Inflammatory macrophage treated with lipopolysaccharide for 4 hours (primary cell): ENCODE data around the gene FBLN2.

Experiments
- DNase-seq: peaks from one replicate; pipeline ENCODE4 v3.0.0-alpha.2; 2020

Gene FBLN2

DNA sequence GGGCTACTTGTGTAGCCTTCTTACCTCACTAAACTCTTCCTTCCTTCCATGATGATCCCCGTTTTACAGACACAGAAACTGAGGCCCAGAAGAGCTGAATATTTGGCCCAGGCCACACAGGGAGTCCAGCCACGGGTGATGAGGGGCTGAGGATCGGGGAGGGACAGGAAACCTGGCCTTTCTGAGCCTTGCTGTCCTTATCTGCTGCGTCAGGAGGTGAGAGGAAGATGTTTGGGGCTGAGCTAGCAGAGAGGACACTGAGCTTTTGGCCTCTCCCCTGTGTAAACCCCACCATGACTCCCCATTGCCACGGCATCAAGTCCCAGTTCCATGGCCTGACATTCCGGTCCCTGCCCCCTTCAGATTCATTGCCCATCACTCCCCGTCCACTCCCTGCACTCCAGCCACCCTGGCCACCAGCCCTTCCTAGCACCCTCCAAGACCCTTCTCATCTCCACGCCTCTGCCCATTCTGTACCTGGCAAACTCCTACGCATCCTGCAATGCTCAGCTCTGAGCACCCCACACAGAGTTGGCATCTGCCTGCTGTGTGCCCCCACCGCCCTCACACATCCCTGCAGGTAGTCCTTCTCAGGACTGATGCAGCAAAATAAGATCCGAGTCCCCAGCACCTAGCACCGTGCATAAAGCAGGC, 103.0 kb downstream of the FBLN2 start:
- no peak for DNase-seq

DNA sequence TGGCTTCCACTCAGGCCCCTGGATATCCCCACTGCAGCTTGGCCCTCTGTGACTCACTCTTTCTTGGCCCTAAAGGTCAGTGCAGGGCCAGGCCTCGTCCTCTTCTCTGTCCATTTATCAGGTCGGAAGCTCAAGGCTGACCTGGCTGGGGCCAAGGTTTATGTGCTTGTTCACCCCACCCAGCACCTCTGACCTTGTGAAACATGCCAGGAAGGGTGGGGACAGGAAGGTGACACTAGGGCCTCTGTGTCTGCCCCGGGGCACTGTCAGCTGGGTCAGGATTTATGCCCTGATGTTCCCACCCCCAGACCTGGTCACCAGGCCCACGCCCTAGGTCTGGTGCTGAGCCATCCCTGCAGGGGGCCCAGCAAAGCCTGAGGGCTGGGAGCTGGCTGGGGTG, 103.8 kb downstream of the FBLN2 start:
- DNase-seq, result no peak

DNA sequence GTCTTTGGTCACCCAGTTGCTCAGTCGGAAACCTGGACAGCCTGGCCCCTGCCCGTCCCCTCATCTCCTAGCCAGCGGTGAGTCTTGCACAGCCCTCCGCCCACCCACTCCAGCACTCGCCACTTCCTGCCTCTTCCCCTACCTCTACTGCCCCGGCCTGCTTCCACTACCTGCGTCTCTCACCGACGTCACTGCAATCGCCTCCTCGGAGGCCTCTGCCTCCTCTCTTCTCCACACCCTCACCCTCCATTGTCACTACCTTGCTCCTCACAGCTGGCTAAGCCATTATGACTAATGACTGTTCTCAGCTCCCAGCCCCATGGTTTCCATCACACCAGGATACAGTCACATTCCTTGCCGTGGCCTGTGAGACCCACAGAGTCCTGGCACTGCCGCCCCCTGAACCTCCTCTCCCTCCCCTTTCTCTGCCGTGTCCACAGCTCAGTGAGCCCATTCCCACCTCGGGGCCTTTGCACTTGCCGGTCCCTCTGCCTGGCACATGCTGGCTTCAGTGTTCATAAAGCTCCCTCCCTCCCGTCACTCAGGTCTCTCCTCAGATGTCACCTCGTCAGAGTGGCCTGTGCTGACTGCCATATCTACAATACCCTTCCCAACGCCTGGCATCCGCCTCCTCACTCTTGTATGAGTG, 104.8 kb downstream of the FBLN2 start:
- DNase-seq, result no peak

DNA sequence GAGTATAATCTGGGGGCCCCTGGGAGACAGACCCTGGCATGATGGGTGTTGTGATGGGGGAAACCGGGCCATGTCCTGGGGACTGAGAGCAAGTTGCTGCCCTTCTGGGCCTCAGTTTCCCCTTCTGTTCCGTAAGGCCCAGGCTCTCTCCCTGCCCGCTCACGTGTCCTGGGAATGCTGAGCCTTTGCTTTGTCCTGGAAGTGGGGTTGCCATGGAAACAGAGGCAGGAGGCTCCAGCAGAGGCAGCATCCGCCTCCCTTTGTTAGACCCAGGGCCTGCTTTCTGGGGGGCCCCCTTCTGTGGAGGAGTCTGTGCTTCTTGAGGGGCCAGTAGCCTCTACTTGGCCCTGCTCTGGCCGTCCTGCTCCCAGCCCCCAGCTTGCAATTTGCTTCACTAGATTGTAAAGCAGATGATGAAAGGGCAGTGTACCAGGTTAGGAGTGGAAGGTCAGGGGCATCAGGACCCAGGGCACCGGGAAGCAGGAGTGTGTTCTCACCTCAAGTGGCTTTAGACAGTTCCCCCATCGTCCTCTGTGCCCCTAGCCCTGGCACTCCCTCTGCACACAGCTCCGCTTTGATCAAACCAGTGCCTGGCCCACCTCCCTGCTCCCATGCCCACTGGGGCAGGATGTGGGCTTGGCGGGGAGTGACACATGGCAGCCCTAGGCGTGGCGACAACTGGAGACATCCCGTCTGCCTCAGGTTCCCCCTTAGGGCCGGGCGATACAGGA, 105.6 kb downstream of the FBLN2 start:
- DNase-seq, result no peak

DNA sequence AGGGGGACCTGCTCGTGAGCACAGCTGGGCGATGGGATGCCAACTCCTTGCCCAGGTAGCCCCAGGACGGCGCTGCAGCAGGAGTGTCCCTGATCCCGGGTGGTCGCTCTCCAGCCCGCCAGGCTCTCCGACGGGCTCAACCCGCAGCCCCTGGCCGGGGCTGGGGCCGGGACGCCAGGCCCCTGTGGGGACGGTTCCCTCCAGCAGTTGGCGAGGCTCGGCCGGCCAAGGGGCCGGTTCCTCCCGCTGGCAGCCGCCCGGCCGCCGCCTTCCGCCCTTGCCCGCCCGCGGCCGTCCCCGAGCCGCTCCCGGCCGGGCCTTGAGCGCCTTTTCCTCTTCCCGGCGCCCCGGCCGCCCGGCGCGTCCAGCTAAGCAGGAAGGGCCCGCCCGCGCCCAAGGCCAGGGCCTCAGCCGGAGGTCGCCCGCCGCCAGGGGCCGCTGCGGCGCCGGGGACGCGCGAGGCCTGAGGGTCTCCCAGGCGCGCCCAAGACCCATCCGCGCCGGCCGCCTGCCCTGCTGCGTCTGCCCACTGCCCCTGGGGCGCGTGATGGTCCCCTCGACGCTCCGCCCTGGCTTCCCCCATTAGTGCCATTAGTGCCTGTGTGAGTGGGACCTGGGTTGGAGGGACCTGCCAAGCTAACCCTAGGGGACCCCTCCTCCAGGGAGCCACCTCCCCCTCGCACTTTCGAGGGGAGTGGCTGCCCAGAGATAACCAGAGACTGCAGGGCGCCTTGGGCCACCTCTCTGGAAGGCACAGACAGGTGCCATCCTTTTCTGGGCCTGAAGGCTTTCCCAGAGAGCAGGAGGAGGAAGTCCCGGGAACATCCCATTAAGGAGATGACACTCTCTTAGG, 106.4 kb downstream of the FBLN2 start:
- DNase-seq, result peak; percentile 32

DNA sequence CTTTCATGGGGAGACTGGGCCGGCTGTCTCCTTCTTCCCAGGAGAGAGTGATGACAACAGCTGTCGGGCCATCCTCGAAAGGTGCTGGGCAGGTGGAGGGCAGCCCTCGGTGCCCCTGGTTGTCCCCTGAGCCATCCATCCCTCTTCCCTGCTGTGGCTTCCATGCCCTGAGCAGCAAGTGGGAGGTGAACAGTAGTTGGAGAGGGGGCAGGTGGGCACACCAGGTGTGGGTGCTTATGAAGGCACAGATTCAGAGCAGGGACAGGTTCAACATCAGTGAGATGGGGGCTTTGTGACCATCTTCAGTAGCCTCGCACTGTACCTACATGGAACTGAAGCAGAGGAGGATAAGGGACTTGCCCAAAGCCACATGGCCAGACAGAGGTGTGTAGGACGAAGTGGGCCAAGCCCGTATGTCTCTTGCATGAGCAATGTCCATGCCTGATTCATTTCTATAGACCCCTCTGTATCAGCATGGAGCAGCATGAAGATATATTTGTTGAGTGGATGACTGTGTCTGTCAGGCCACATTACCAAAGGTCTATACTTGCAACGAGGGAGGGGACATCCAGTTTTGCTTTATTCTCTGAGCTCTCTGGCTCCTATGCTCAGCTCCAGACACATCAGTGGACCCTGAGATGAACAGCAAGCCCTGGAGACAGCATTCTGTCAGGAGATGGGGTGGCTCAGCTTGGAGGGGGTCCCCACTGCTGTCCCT, 107.8 kb downstream of the FBLN2 start:
- no peak for DNase-seq

DNA sequence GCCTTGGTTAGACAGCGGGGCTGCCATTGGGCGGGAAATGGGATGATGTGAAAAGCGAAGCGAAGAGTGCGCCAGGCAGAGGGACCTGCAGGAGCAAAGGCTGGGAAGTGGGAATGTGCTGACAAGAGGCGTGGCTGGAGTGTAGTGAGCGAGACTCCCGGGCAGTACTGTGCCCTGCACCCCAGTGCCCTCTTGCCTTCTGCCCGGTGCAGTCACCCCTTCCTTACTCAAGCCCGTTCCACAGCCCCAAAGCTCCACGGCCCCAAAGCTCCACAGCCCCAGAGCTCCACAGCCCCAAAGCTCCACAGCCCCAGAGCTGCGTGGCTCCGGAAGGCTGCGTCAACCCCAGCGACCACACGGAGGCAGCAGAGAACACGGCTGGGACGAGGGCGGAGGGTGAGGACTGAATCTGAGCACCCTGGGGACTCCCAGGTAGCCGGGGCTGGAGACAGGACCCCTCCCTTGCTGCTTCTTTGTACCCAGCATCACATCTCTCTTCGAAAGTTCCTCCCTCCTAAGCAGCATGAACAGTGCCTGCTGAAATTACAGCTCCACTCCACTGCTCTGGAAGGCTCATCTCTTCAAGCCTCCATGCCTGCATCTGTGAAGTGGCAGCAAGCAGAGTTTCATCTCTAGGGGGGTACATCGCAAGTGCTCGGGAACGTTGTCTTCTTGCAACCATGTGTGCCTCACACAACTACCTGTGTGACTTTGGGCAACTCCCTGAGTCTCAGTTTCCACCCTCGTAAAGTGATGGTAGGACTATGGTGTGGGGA, 108.9 kb downstream of the FBLN2 start:
- DNase-seq, result peak; percentile 30

DNA sequence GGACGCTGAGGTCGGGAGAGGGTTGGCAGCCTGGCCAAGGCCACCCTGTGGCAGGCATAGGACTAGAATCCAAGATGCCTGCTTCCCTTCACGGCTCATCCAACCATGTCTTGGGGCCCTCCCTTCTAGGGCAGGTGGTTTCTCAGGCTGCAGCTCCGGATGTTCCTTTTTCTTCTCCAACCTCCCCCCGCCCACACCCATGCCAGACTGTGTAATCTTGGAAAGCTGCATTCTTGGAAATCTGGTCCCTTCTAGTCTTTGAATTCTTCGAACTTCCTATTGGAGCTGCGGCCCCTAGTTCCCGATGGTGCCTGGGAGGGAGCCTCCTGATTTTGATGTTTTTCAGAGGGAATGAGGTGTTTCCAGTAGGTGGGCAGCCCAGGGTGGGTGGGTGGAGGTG, 109.8 kb downstream of the FBLN2 start:
- DNase-seq, result no peak

DNA sequence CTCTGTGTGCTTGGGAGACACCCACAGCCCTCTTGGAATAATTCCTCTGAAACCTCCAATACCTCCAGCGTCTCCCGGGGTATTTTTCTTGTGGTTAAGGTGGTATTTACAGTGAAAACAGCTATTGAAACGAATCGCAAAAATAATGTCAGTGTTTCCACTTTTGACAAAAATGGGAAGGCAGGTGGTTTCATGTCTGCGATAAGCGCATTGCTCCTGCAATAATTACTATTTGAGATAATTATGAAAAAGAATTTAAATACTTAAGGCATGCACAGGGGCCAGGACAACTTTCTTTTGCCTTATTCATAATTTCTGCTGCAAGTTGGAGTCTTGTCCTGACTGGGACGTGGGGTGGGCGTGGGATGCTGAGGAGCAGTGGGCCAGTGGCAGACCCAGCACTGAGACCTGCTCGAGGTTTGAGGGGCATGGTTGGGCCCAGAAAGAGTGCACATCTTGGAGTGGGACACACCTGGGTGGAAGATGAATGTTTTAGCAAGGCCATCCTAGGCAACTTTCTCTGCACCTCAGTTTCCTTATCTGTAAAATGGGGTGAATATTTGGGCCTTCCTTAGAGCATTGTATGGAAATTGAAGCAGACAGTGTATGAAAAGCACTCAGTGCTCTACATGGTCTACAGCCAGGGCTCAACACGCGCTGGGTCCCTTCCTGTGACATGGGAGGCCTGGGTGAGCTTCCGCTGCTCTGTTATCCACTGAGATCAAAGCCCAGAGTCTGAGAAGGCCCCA, 110.5 kb downstream of the FBLN2 start:
- DNase-seq, result no peak

DNA sequence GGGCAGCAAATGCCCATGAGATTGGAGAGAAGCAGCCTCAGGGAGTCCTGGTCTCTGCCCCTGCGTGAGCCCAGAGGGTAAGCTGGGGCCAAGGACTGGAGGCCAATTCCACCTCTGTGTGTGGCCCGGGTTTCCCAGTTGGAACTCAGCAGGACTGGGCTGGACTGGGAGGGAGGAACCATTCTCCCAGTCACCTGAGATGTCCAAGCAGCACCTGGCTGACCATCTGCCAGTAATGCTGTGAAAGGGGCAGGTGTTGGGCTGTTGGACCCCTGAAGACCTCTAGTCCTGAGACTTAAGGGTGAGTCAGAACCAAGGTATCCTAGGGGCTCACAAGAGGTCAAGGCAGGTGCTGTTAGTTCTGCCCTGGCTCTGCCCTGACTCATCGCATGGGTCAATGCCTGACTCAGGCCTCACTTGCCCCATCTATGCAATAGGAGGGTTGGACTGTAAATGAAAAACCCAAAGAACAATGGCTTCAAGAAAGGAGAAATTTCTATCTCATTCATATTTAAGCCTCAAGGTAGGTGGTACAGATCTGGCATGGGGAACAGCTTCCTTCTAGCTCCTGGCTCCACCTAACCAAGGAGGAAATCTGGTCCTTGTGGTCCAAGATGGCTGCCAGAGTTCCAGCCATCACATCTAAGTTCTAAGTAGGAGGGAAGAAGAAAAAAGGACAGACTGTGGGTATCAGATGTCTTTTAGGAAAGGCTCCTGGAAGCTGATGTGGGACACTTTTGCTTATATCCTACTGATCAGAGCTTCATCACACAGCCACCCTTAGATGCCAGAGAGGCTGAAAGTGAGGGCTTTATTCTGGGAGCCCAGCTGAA, 111.3 kb downstream of the FBLN2 start:
- DNase-seq, result no peak

DNA sequence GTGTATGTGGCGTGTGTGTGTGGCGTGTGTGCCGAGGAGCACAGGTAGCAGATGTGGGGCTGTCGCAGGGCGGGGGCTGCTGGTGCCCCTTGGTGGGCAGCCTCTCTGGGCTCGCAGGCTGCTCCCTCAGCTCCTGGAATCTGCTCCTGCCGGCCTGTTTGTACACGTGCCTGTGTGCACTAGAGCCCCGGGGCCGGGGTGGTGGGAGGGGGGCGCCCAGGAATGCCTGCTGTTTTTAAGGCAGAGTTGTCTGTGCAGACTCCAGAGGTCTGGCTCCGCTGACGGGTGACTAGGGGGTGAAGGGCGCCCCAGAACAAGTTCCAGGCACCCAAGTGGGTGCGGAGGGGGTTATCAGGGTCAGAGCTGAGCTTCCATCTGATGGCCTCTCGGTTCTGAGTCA, 112.2 kb downstream of the FBLN2 start:
- no peak for DNase-seq

DNA sequence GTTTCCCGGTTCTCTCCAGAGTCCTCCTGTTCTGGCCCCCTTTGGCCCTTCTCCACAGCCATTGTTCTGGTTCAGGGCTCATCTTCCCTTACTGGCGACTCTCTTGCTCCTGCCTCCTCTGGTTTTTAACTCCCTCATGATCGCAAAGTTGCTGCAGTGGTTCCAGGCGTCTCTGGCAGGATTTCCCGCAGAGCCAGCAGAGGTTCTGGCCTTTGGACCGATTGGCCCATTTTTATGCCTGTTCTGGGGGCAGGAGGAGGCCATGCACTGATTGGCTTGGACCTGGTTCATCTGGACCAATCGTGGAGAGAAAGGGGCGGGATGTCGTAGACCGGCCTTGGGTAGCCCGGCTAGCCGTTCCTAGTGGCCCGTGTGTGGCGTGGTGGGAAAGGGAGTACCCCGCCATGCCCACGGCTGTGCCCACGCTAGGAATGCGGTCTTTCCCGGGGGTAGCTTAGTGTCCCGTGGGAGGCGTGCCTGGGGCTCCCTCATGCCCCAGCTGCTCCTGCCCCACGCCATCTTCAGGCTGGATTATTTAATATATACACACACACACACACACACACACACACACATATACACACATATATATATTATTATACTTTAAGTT, 113.4 kb downstream of the FBLN2 start:
- no peak for DNase-seq

DNA sequence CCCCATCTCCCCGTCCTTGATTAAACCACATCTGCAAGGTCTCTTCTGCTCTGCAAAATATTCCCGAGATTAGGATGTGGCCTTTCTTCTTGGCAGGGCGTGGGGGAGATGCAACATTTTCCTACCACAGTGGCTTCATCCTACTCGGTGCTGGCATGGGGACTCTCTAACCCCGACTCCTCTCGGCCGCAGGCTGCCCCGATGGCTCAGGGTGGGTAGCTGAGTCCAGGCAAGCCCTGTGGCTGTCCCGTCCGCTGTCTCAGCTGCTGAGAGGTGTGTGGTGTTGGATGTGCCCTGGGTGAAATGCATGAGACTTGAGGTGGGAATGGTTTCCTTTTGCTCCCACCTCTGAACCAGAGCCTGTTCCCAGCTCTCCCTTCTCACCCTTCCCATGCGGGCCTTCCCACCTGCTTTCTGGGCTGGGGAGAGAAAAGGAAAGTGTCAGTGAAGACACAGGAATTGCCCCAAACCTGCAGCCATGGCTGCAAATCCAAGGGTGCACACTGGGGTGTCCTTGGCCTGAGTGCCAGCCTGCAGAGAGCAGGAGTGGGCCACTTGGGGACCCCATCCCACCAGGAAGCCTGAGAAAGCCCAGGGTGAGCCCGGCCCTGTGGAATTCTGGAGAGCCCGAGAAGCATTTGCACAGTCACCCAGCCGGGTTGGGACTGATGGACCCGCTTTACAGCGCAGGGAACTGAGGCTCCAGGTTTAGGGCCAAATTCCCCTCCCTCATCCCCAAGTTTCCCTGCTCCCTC, 115.0 kb downstream of the FBLN2 start:
- no peak for DNase-seq

DNA sequence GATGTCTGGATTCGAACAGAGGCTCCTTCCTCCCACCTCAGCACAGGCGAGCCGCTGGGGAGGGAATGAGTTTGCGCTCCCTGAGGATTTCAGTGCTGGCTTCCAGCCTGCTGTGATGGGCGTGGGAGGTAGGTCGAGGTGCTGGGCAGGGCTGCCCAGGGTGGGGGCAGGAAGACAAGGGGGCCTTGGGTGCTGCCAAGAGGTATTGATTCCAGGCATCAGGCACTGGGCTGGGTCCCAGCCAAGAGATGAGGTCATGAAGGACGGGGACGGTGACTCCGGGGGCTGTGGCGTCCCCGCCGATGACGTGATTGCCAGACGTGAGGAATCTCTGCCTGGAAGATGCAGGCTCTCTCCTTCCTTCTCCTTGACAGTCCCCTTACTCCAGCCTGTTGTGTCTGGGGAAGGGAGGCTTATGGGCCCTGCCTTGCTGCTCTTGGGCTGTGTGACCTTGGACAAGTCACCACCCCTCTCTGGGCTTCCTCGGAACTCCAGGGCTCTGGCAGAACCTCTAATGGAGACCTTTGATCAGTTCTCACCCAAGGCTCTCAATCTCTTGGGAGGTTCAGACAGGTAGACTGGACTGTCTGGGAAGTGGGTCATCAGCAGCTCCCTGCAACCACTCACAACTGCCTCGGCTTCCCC, 116.8 kb downstream of the FBLN2 start:
- DNase-seq, result no peak

DNA sequence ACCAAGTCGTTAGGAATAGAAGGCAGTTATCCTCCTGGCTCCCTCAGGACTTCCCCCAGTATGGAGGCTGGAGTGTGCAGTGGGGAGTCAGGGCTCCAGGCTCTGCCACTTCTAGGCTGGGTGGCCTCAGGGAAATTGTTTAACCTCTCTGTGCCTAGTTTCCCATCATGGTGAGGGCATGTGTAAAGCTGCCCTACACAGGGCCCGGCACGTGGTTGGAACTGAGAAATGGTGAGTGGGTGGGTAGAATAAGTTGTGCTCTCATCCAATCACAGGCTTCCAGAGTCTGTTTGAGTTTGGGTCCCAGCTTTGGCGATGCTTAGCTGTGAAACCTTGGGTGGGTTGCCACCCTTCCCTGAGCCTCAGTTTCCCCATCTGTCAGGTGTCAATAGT, 117.3 kb downstream of the FBLN2 start:
- no peak for DNase-seq

DNA sequence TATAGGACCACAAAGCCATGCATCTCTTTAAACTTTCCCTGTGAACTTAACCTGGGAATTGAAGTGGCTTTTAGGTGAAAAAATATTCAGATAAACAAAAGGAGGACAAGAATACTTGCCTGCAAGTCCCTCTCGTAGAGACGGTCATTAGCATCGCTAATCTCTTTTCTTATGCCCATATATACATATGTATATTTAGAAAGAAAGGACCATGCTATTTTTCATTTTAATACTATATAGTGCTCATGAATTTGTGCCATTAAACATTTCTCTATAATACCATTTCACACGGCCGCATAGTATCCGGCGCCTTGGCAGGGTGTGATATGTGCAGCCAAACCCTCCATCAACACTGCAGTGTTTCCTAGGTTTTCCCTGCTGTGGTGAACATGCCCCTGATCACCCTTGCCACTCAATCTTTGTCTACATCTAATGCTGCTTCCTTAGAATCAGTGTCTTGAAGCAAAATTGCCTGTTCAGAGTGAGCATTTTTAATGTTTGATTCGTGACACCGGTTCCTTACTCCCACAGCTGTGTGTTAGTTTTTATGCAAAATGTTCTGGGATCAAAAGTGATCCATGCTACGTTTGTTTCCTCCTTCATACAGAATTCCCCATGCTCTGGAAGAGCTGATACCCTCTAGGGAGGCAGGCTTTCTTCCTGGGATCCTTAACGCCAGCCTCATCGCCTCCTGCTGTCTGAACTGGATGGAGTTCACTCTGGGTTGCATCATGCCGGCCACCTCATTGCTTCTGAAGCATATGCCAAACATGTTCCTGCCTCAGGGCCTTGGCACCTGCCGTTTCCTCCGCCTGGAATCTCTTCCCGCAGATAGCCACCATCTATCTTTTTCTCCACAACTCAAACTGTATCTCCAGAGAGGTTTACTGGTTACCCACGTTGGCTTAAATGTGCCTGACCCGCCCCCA, 118.1 kb downstream of the FBLN2 start:
- DNase-seq, result no peak

DNA sequence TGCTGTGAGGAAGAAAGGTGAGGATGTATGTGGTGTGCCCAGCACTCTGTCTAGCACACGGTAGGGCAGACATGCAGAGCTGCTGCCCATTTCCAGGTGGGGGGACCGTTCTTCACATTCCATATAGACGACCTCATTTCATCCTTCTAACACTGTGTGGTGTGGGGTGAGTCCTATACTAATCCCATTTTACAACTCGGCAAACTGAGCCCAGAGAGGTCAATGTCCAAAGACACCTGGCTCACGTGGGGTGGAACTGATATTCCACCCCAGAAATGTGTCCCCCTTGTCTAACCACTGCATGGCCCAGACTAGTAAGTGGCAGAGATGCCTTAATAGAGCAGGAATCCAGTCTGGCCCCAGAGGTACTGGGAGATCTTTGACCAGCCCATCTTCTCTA, 119.2 kb downstream of the FBLN2 start:
- DNase-seq, result no peak
